Spinal cord (tissue), 10 donors: Measurements from ENCODE around the gene SH2B2. TPM values are rescaled to one million over a fixed set of nuclear protein-coding genes. Genes with fewer than 3 reads are reported as not detected.

ENCODE experiments used
- DNase-seq, 6 donors: peaks; one replicate each; pipeline versions ENCODE4 v3.0.0 to v3.0.0-alpha.2; 2013 to 2015; ENCODE audit warnings: low spot score in 6 of 6, low read depth in 4 of 6
- H3K27ac ChIP-seq: one replicate; pipeline ENCODE4 v1.5.1; 2013; ENCODE audit warnings: low read depth, low read length, control low read depth
- H3K27me3 ChIP-seq: one replicate; pipeline ENCODE4 v1.6.1; 2013; ENCODE audit warnings: low read length; ENCODE audit not compliant: control insufficient read depth, insufficient read depth
- H3K36me3 ChIP-seq: one replicate; pipeline ENCODE4 v1.6.1; 2013; ENCODE audit warnings: low read length; ENCODE audit not compliant: control insufficient read depth, insufficient read depth
- H3K4me1 ChIP-seq: one replicate; pipeline ENCODE4 v1.6.1; 2013; ENCODE audit warnings: low read length; ENCODE audit not compliant: control insufficient read depth, insufficient read depth
- H3K4me3 ChIP-seq: one replicate; pipeline ENCODE4 v1.5.1; 2013; ENCODE audit warnings: low read depth, low read length, control low read depth
- H3K9me3 ChIP-seq: one replicate; pipeline ENCODE4 v1.6.1; 2013; ENCODE audit warnings: low read length; ENCODE audit not compliant: control insufficient read depth, insufficient read depth
- WGBS: methylation state at CpG from one replicate; pipeline ENCODE4 v1.1.5; 2013; ENCODE audit warnings: missing lambda C conversion rate; ENCODE audit not compliant: insufficient coverage; 5-methylcytosine and 5-hydroxymethylcytosine counted together
- polyA plus RNA-seq, 2 donors: library from polyadenylated mRNA; unstranded; fragments of 120-200 nt; gene quantifications; one replicate each; pipeline ENCODE4 v1.2.1, GENCODE V29; 2013; ENCODE audit not compliant: insufficient read length in 2 of 2
- total RNA-seq, 2 donors: library from RNA; depleted of rRNA in 1 of 2; stranded (reverse); fragments of 120-200 nt in 1 of 2; fragments of >200 nt in 1 of 2; gene quantifications; one replicate each; pipeline versions ENCODE4 v1.2.3 to v1.2.4, GENCODE V29; 2013 to 2014
- donor health status: healthy.

The SH2B2 gene
- total and polyA plus RNA-seq, 4 donors = 4.1 to 28.0 (median 13.1) TPM

DNA sequence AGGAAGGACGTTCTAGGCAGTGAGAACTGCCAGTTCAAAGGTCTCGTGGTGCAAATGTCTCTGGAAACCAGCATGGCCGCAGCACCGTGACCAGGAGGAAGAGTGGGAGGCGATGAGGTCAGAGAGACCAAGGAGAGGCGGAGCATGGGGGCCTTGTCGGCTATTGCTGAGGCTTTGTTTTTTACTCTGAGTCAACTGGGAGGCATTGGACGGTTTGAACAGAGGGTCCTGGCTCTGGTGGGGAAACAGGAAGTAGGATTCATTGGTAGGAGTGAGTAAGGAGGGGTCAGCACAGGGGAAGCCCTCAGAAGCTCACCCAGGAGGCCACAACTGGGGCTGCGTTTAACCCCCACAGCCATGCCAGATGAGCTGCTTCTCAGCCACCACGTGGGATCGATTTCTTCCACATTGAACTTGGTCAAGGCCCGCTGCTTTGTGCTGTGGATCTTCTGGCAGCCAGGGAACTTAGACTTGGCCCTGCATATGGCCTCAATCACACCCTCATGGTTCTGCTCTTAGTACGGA lies 22.2 kb upstream of the SH2B2 start:
- WGBS = 82% methylated on average over 13 of the region's 13 CpGs
- Histone ChIP-seq H3K4me1 (peaks cover 25% of the 10 kb centered on the region), H3K27me3 (no peaks in the 10 kb centered on the region), H3K9me3 (no peaks in the 10 kb centered on the region), H3K27ac (no peak overlapping the region), H3K4me3 (no peak overlapping the region), H3K36me3 (peaks cover 3% of the 10 kb centered on the region)
- DNase-seq = no peak

DNA sequence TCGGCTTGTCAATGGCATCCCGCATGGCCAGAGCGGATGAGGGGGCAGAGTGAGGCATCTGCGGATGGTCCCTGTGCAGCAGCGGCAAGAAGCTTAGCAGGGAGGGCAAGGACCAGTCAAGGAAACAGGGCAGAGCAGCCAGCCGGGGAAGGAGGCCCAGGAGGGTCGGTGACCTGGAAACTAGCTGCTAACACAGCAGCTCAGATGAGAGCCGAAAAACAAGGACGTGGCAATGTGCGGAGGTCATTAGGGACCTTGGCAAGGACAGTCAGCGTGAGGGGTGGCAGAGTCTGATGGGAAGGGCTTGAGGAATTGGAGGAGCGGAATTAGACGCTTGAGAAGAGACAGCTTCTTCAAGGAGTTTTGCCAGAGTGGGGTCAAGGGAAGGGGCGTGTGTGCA lies 20.1 kb upstream of the SH2B2 start:
- H3K4me3 ChIP-seq = no peak overlapping the region
- H3K27me3 ChIP-seq = no peaks in the 10 kb centered on the region
- WGBS = 82% methylated on average over 14 of the region's 14 CpGs
- peaks cover 3% of the 10 kb centered on the region for H3K36me3 ChIP-seq
- peak in 1 of 6 donors; percentile 37 for DNase-seq
- no peaks in the 10 kb centered on the region for H3K9me3 ChIP-seq
- H3K4me1 ChIP-seq = peaks cover 26% of the 10 kb centered on the region
- H3K27ac ChIP-seq = no peak overlapping the region

DNA sequence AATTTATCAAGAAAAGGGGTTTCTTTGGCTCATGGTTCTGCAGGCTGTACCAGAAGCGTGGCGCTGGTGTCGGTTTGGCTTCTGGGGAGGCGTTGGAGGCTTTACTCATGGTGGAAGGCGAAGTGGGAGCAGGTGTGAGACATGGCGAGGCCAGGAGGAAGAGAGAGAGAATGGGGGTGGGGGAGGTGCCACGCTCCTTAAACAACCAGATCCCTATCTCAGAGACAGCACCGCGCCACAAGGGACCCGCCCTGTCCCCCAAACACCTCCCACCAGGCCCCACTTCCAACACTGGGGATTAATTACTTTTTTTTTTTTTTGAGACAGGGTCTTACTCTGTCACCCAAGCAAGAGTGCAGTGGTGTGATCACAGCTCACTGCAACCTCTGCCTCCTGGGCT lies 18.0 kb upstream of the SH2B2 start:
- H3K9me3 ChIP-seq = no peaks in the 10 kb centered on the region
- H3K4me3 ChIP-seq = no peak overlapping the region
- H3K36me3 ChIP-seq = peaks cover 6% of the 10 kb centered on the region
- DNase-seq = no peak
- no peak overlapping the region for H3K27ac ChIP-seq
- 100% methylated on average over 2 of the region's 10 CpGs for WGBS
- no peaks in the 10 kb centered on the region for H3K27me3 ChIP-seq
- H3K4me1 ChIP-seq = peaks cover 28% of the 10 kb centered on the region

DNA sequence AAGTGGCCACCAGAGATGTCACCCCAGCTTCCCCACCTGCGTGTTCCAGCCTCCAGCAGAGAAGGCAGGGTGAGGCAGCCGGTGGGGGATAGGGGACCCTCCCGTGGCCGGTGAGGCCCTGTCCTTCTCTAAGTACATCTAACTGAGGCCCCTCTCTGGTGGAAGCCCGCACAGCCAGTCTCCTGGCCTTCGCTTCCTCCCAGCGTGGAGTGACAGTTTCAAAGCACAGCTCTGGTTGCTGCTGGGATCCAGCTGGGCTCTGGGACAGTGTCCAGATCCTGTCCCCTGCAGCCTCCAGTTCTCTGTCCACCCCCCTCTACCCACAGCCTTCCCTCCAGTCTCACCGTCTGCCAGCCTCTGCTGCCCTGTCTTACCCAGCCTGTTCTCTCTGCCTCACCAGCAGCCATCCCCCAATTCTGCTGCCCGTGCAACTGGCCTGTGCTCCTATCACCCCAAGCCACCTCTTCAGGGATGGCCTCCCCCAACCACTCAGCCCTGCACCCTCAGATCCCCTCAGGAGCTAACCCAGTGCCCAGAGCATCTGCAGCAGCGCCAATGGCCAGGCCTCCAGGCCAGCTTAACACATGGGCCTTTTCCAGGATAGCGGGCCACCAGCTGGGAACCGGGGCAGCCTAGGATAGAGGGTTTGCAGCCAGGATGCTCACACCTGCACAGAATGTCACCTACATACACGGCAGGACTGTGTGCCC lies 16.3 kb upstream of the SH2B2 start:
- H3K4me1 ChIP-seq = peaks cover 21% of the 10 kb centered on the region
- peaks cover 23% of the 10 kb centered on the region for H3K36me3 ChIP-seq
- H3K4me3 ChIP-seq = no peak overlapping the region
- H3K27ac ChIP-seq = no peak overlapping the region
- H3K9me3 ChIP-seq = no peaks in the 10 kb centered on the region
- WGBS = 37% methylated on average over 13 of the region's 13 CpGs
- peak in 3 of 6 donors; percentile 35 to 81 (median 64) for DNase-seq
- H3K27me3 ChIP-seq = no peaks in the 10 kb centered on the region

DNA sequence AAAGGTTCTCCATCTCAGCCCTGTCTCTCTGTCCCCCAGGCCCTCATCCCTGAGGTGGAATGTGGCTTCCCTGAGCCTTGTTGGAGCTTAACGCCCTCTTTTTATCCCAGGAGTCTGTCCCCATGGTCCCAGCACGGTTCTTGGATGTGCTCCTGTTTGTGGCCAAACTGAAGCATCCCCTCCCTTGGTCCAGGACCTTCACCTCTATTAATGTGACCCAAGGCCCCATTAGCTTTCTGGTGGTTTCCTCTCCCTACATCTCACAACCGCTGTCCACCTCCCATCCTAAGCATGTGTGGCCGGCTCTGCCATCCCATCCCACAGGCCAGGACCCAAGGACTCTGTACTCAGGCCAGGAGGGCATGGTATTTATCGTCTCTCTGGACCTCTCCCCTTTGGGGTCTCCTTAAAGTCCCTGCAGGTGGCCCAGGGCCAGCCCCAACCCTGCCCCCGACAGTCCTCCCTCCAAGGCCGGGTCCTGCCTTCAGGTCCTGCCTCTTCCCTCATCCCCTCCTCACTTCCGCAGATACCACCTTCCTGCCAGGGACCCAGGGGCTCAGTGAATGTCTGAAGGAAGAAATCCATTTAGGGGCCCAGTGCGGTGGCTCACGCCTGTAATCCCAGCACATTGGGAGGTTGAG lies 15.4 kb upstream of the SH2B2 start:
- H3K27ac ChIP-seq = no peak overlapping the region
- peaks cover 24% of the 10 kb centered on the region for H3K36me3 ChIP-seq
- H3K4me3 ChIP-seq = no peak overlapping the region
- WGBS = 98% methylated on average over 7 of the region's 10 CpGs
- peaks cover 21% of the 10 kb centered on the region for H3K4me1 ChIP-seq
- DNase-seq = no peak
- no peaks in the 10 kb centered on the region for H3K27me3 ChIP-seq
- no peaks in the 10 kb centered on the region for H3K9me3 ChIP-seq

DNA sequence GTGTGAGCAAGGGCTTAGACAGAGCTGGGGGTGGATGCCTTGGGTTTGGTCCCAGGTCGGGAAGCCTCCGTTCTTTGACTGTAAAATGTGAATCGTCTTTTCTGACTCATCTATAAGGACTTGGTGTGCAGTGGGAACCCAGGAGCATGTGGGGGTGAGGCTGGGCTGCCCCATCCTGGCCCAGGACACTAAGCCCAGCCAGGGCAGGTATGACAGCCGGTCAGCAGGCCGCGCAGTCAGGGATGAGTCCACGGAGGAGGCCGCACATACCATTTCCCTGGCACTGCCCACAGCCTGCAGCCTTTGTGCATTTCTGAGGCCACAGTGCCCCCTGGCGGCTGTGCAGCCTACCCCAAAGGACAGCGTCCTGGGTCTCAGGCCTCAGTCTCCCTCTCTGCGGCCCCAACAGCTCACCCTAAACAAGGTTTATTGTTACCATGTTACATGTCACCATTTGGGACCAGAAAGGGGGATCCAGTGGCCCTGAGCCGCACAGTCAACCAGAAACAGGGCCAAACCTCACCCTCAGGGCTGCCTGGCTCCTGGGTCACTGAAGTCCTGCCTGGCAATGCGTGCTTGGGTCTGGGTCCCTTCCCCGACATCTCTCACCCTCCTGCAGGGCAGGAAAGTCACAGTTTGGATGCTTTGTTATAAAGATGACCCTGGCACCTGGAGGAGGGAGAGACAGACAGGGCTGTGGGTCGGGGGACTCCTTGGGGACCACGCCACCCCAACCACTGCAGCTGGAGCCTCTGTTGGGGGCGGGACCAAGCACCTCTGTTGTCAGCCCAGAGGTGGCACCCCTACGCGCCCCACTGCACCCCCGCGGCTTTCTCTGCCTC lies 14.4 kb upstream of the SH2B2 start:
- H3K27me3 ChIP-seq = no peaks in the 10 kb centered on the region
- H3K27ac ChIP-seq = no peak overlapping the region
- peaks cover 21% of the 10 kb centered on the region for H3K4me1 ChIP-seq
- H3K9me3 ChIP-seq = no peaks in the 10 kb centered on the region
- H3K4me3 ChIP-seq = no peak overlapping the region
- H3K36me3 ChIP-seq = peaks cover 24% of the 10 kb centered on the region
- WGBS = 42% methylated on average over 19 of the region's 21 CpGs
- peak in 5 of 6 donors; percentile 54 to 90 (median 58) for DNase-seq

DNA sequence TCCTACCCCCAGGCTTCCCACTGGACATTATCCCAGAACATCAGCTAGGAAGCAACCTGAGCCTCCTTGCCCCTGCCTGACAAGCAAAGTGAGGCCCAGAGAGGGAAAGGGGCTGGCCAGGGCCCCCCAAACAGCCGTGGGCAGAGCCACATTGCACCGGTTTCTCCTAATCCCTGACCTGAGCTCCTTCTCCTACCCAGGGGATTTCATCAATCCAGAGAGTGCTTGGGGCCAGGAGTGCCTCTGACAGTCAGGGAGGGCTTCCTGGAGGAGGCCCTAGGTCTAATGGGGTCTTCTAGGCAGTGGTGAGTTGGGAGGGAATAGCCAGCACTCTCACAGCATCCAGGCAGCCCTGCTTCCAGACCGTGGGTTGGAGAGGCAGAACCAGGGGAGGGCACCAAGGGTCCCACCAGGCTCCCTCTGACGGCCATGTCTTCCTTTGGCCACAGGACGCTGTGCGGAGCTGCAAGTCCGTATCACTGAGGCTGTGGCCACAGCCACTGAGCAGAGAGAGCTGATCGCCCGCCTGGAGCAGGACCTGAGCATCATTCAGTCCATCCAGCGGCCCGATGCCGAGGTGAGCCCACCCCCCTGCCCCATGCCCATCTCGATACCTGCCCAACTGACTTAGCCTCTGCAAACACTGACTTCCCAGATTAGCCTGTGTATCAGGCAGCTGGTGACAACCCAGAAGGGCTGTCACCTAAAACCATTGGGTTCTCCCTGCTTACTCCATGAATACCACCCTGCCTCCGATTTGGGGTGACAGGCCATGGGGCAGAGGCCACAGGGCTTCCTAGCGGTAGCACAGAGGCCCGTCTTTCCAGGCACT lies 13.5 kb upstream of the SH2B2 start:
- no peak overlapping the region for H3K27ac ChIP-seq
- H3K4me1 ChIP-seq = peaks cover 21% of the 10 kb centered on the region
- H3K27me3 ChIP-seq = no peaks in the 10 kb centered on the region
- no peaks in the 10 kb centered on the region for H3K9me3 ChIP-seq
- H3K4me3 ChIP-seq = no peak overlapping the region
- 90% methylated on average over 14 of the region's 16 CpGs for WGBS
- no peak for DNase-seq
- H3K36me3 ChIP-seq = peaks cover 27% of the 10 kb centered on the region

DNA sequence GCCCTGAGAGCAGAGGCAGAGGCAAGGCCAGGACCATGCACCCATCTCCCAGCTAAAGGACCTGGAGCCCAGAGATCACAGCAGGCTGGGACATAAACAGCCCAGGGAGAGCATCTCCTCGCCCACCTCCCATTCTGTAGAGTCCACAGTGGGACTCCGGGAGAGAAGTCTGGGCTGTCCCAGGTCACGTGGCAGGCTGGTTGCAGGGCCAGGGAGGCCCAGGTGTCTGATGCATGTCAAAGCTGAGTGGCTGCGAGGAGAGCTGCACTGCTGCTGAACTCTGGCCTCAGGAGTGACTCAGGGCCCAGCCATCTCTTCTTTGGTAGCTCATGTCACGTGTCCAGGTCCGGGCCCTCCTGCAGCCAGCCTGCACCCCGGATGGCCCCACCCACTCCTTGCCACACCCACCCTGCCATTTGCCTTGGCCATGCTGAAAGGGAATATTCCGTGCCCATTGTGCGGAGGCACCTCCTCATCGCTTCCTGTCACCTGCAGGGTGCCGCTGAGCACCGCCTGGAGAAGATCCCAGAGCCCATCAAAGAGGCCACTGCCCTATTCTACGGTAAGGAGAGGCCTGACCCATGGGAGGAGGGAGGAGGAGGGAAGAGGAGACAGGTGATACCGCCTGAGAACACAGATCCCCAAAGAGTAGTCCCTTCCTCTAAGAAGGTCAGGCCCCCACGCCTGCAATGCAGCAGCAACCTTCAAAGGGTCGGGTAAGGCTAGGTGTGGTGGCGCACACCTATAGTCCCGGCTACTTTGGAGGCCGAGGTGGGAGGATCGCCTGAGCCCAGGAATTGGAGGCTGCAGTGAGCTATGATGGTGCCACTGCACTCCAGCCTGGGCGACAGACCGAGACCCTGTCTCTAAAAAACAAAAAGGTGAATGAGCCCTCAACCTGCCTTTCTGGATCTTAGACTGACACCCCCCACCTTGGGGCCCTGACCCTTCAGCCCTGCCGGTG lies 12.6 kb upstream of the SH2B2 start:
- no peak for DNase-seq
- Histone ChIP-seq H3K36me3 (peaks cover 27% of the 10 kb centered on the region), H3K9me3 (no peaks in the 10 kb centered on the region), H3K4me3 (no peak overlapping the region), H3K27ac (no peak overlapping the region), H3K4me1 (peaks cover 21% of the 10 kb centered on the region), H3K27me3 (no peaks in the 10 kb centered on the region)
- 76% methylated on average over 22 of the region's 23 CpGs for WGBS
